Ecto neural progenitor cell (in vitro differentiated cells): ENCODE measurements around the gene RAMACL.
A peak's percentile ranks its signal among the peaks of the same experiment; 100 is the strongest.
"Not testable (repeated sequence)": the region's sequence is repeated elsewhere in the genome, so short reads cannot be mapped to it uniquely, and the experiment has no call there.

Experiments used
- DNase-seq: peaks from one replicate; pipeline ENCODE4 v3.0.0-alpha.2; 2018; ENCODE audit warnings: low spot score

Gene RAMACL

GRCh38 chr6:166586424-166587156 is at the start of gene RAMACL:
Gene RAMACL, minus strand, starts transcription at chr6:166586678. Its CDS starts 201 bp downstream, at chr6:166586477.
- peak; percentile 70 for DNase-seq

GRCh38 chr6:166635013-166635970 is 48.8 kb upstream of the RAMACL start:
- no peak for DNase-seq

GRCh38 chr6:166634581-166634980 is 48.1 kb upstream of the RAMACL start:
- DNase-seq = not testable (repeated sequence)

GRCh38 chr6:166633732-166634535 is 47.5 kb upstream of the RAMACL start:
- DNase-seq = no peak

- DNase-seq = no peak
These were observed 46.3 kb upstream of the RAMACL start for GRCh38 chr6:166632731-166633130.

GRCh38 chr6:166630462-166630861 is 44.0 kb upstream of the RAMACL start:
- DNase-seq = no peak

GRCh38 chr6:166629628-166630027 is 43.1 kb upstream of the RAMACL start:
- no peak for DNase-seq

GRCh38 chr6:166627875-166628801 is 41.7 kb upstream of the RAMACL start:
- DNase-seq = peak; percentile 80

GRCh38 chr6:166627033-166627874 is 40.8 kb upstream of the RAMACL start, which contains the start of gene RPS6KA2:
Gene RPS6KA2, minus strand, starts transcription at chr6:166627251. Its CDS starts 232 bp downstream, at chr6:166627019.
- DNase-seq = peak; percentile 100

- DNase-seq = peak; percentile 63
These were observed 39.9 kb upstream of the RAMACL start for GRCh38 chr6:166626177-166627032.

- DNase-seq = no peak
These were observed 38.9 kb upstream of the RAMACL start for GRCh38 chr6:166625356-166625755.

- no peak for DNase-seq
These were observed 37.8 kb upstream of the RAMACL start for GRCh38 chr6:166624275-166624674.

- DNase-seq = no peak
These were observed 36.8 kb upstream of the RAMACL start for GRCh38 chr6:166623318-166623717.

GRCh38 chr6:166621114-166621540 is 34.6 kb upstream of the RAMACL start:
- no peak for DNase-seq

GRCh38 chr6:166620478-166621113 is 34.1 kb upstream of the RAMACL start:
- DNase-seq = no peak

- no peak for DNase-seq
These were observed 33.4 kb upstream of the RAMACL start for GRCh38 chr6:166619912-166620311.

- no peak for DNase-seq
These were observed 32.6 kb upstream of the RAMACL start for GRCh38 chr6:166618866-166619761.
